Panc1 (cell line): ENCODE results near the gene PDXDC1.
"Not testable (repeated sequence)": the region's sequence is repeated elsewhere in the genome, so short reads cannot be mapped to it uniquely, and the experiment has no call there.

Source experiments
- POLR2AphosphoS5 ChIP-seq: IDR thresholded peaks from 2 replicates; pipeline ENCODE4 v1.6.1; 2012; ENCODE audit warnings: mild to moderate bottlenecking, low read depth, low read length, moderate library complexity
- REST ChIP-seq, 2 experiments: IDR thresholded peaks; 2 replicates each; pipeline ENCODE4 v1.6.1; 2011 to 2012; ENCODE audit warnings: low read depth in 2 of 2, control low read depth in 1 of 2, low read length in 1 of 2, mild to moderate bottlenecking in 1 of 2, moderate library complexity in 1 of 2; ENCODE audit not compliant: insufficient read depth in 1 of 2
- SIN3A ChIP-seq: IDR thresholded peaks from 2 replicates; pipeline ENCODE4 v1.6.1; 2012; ENCODE audit warnings: low read depth, mild to moderate bottlenecking, low read length, moderate library complexity, borderline replicate concordance; ENCODE audit not compliant: insufficient read depth
- TCF7L2 ChIP-seq: IDR thresholded peaks from 2 replicates; pipeline ENCODE4 v1.6.1; 2011; ENCODE audit warnings: mild to moderate bottlenecking, low read depth, low read length, inconsistent platforms
- TF ChIP-seq, protein P1 (sequence below): fragments of 450-650 bp; IDR thresholded peaks from 2 replicates; pipeline ENCODE4 v1.5.1; 2017; ENCODE audit warnings: mild to moderate bottlenecking

DNA sequence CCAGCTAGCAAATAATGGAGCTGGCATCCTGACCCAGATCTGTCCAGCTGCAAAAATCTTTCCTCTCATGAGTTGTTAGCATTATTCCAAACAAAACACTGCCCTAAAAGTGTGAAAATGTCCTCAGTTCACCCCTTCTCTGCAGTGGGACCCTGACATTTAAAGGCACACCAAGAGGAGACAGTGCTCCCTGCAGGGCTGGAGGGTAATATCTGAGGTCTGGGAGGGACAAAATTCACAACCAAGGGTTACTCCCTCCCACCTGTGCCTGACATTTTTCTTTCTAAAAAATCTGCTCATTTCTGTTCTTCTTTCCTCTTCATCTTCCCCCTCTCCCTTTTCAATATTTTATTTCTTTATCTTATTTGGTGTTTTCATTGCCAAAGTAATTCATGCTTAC, 191.4 kb downstream of the PDXDC1 start:
- TF ChIP-seq, protein P1, sequence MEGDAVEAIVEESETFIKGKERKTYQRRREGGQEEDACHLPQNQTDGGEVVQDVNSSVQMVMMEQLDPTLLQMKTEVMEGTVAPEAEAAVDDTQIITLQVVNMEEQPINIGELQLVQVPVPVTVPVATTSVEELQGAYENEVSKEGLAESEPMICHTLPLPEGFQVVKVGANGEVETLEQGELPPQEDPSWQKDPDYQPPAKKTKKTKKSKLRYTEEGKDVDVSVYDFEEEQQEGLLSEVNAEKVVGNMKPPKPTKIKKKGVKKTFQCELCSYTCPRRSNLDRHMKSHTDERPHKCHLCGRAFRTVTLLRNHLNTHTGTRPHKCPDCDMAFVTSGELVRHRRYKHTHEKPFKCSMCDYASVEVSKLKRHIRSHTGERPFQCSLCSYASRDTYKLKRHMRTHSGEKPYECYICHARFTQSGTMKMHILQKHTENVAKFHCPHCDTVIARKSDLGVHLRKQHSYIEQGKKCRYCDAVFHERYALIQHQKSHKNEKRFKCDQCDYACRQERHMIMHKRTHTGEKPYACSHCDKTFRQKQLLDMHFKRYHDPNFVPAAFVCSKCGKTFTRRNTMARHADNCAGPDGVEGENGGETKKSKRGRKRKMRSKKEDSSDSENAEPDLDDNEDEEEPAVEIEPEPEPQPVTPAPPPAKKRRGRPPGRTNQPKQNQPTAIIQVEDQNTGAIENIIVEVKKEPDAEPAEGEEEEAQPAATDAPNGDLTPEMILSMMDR: not testable (repeated sequence)
- TF ChIP-seq POLR2AphosphoS5; REST (IDR thresholded peaks at IDR 0.05; ENCODE audit: insufficient read depth in 1 of 2, low read depth in 2 of 2, low read length in 1 of 2); SIN3A; TCF7L2: not testable (repeated sequence)
